Measurements from ENCODE around the gene RCVRN. TPM values are rescaled to one million over a fixed set of nuclear protein-coding genes. Genes with fewer than 3 reads are reported as not detected.

Gene RCVRN
- total and polyA plus RNA-seq, 2 of the 8 experiments (the other 6 are each of a cell fraction or from before 2014, with no cell fraction given) = not detected

DNA sequence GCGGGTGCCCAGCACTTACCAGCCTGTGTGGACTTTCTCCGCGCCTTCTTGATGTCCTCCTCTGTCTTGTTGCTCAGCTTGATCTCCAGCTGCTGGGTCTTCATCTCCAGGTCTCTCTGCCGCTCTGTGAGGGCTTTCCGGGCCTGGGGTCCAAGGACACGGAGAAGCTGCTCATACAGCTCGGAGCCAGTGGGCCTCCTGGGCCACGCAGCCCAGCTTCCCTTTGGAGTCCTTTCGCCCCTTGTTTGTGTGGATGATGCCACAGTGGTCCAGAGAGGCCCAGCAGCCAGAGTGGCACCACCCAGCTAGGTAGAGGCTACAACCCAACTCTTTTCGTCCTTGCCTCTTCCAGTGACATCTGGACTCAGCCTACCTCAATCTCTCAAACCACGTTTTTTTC, 20.4 kb upstream of the RCVRN start (continued):
- no peak for TF ChIP-seq SUZ12 (IDR thresholded peaks at IDR 0.05; ENCODE audit: low read length)
- TF ChIP-seq POU5F1 (IDR thresholded peaks at IDR 0.05; ENCODE audit: low read depth, low read length) = no peak
- no peak for TF ChIP-seq KDM4A (IDR thresholded peaks at IDR 0.05; ENCODE audit: low read depth, low read length, severe bottlenecking)
- no peak for TF ChIP-seq CBX5 (IDR thresholded peaks at IDR 0.05; ENCODE audit: low read depth, low read length)
- TF ChIP-seq CEBPB (IDR thresholded peaks at IDR 0.05; ENCODE audit: low read depth, low read length) = no peak
- TF ChIP-seq SIRT6 (IDR thresholded peaks at IDR 0.05; ENCODE audit: low read length) = no peak
- TF ChIP-seq SIN3A (conservative IDR thresholded peaks at IDR 0.05 in 1 of 2, IDR thresholded peaks at IDR 0.05 in 1 of 2; ENCODE audit: low read depth in 1 of 2, low read length in 2 of 2) = no peak
- TF ChIP-seq PHF8 (conservative IDR thresholded peaks at IDR 0.05; ENCODE audit: low read depth, low read length) = no peak

All from H1 (cell line).